ENCODE data around the gene TOB1. TPM values are rescaled to one million over a fixed set of nuclear protein-coding genes. Genes with fewer than 3 reads are reported as not detected.

TOB1 gene
- total RNA-seq, 1 donor from 2014 or later: 4.6 TPM

DNA sequence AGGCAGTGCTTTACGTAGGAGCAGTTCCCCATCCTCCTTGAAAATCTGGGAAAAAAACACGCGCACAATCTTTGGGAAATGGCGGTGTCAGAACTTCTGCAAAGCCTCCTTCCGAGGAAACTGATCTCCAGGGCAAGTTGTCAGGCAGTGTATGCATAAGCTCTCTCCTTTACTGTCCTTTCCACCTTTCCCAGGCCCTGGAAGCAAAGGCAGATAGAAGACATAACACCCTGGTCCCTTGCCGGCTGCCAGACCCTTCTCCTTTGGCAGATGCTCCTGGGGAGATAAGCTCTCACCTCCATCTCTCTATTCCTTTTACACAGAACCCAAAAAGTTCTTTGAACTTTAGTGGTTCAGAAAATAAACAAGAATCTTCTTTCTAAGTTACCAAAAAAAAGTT is 12.4 kb downstream of the TOB1 start:
- no peak for DNase-seq (ENCODE audit: low read depth)
- H3K4me3 ChIP-seq (ENCODE audit: low read depth, low read length): no peak overlapping the region
- no peak for TF ChIP-seq CTCF (conservative IDR thresholded peaks at IDR 0.05; ENCODE audit: low read depth, low read length)

DNA sequence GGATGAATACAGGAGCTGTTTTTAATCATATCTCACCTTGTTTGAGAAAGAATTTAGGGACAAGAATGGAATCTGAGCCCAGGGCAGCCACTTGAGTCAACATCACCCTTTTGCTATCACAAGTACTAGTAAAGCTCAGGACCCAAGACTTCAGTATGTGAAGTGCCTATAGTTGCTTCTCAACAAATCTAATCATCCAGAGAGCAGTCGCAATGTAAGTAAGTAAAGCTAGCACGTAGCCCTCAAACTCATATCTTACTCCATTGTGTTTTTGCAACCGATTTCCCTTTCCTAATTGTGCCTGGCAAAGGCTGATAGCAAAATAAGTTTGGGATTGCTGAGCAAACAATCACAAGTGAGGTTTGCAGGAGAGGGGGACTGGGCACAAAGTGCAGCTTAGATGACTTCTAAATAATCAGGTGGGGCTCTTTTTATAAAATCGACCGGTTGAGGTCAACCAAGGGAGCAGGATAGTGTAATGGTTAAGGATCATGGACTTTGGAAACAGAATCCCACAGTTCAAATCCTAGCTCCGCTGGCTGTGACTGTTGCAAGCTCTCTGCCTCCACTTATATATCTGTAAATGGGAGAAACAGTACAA is 13.0 kb downstream of the TOB1 start:
- no peak for TF ChIP-seq CTCF (conservative IDR thresholded peaks at IDR 0.05; ENCODE audit: low read depth, low read length)
- no peak overlapping the region for H3K4me3 ChIP-seq (ENCODE audit: low read depth, low read length)
- no peak for DNase-seq (ENCODE audit: low read depth)

- no peak for TF ChIP-seq CTCF (conservative IDR thresholded peaks at IDR 0.05; ENCODE audit: low read depth, low read length)
- no peak overlapping the region for H3K4me3 ChIP-seq (ENCODE audit: low read depth, low read length)
- no peak for DNase-seq (ENCODE audit: low read depth)
Measured at GRCh38 chr17:50850640-50851039, 15.5 kb downstream of the TOB1 start.

- TF ChIP-seq CTCF (conservative IDR thresholded peaks at IDR 0.05; ENCODE audit: low read depth, low read length): no peak
- no peak for DNase-seq (ENCODE audit: low read depth)
- H3K4me3 ChIP-seq (ENCODE audit: low read depth, low read length): no peak overlapping the region
Measured at GRCh38 chr17:50848711-50849110, 17.4 kb downstream of the TOB1 start.

DNA sequence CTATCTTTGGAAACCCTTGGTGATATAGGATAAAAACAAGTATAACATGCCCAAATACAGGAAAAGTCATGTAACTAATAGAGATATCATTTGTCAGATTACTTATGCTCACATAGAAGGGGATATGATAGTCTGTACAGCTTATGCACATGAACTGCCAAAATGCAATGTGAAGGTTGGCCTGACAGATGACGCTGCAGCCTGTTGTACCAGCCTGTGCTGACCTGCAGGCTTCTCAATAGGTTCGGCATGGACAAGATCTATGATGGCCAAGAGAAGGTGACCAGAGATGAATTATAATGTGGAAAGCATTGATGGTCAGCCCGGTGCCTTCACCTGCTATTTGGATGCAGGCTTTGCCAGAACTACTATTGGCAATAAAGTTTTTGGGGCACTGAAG is 18.1 kb downstream of the TOB1 start:
- DNase-seq (ENCODE audit: low read depth): no peak
- no peak for TF ChIP-seq CTCF (conservative IDR thresholded peaks at IDR 0.05; ENCODE audit: low read depth, low read length)
- H3K4me3 ChIP-seq (ENCODE audit: low read depth, low read length): no peak overlapping the region

DNA sequence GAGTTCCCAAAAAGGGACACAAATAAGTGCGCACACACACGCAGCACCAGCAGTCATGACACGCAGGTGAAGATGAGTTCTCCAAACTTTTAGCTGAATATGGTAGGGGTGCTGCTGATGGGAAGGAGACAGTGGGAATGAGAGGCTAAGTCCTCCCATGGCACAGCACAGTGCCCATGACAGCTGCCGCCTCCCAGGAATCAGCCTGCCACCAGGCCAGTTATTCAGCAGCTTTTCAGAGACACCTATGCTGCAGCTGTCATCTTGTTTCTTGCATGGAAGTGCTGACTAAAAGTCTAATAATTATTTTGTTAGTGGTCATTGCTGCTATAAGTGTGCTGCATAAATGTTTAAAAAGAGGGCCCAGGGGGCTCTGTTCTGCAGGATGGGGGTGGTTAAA is 18.6 kb downstream of the TOB1 start:
- H3K4me3 ChIP-seq (ENCODE audit: low read depth, low read length): no peak overlapping the region
- no peak for TF ChIP-seq CTCF (conservative IDR thresholded peaks at IDR 0.05; ENCODE audit: low read depth, low read length)

More for the DNA sequence above, 18.6 kb downstream of the TOB1 start:
- no peak for DNase-seq (ENCODE audit: low read depth)
